ENCODE measurements around the gene VASP.
"Not testable (repeated sequence)": the region's sequence is repeated elsewhere in the genome, so short reads cannot be mapped to it uniquely, and the experiment has no call there.

VASP gene

DNA sequence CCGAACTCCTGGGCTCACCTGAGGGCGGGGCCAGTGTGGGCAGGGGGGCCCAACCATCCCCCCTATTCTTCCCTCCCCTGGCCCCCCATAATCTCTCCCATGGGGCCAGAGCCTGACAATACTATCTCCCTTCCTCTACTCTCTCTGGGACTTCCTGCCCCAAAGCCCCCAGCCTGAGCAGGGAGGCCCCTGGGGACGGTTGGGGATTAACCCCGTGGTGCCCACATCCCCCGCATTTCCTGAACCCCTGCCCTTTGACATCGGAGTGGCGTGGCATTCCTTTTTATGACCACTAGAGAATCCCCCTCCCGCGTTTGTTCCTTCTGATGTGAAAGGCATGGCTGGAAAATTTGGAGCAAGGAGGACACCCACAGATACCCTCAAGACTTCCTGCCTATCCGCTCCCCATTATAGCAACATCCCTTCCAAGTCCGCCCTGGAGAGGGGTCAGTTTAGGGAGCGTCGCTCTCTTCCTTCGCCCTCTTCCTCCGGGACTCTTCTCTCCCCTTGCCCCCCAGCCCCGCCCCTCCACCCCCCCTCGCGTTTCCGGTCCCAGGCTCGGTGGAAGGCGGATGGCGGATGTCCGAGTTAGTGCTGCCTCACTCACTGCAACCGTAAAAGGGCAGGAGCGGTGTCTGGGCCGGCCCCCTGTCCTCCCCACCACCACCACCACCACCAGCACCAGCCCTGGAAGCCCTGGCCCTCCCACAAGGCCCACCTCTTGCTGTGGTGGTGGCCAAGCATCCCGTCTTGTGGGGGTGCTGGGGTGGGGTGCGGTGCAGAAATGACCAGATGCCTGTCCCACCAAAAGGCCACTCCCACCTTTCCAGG, 1.8 kb downstream of the VASP start:
- peak; percentile 90 for DNase-seq (ENCODE audit: low spot score)
- in situ Hi-C loops (cut with MboI; ENCODE audit: low sequenced_read_pairs, unreplicated experiment) = no loop called here
- TF ChIP-seq, protein P1, sequence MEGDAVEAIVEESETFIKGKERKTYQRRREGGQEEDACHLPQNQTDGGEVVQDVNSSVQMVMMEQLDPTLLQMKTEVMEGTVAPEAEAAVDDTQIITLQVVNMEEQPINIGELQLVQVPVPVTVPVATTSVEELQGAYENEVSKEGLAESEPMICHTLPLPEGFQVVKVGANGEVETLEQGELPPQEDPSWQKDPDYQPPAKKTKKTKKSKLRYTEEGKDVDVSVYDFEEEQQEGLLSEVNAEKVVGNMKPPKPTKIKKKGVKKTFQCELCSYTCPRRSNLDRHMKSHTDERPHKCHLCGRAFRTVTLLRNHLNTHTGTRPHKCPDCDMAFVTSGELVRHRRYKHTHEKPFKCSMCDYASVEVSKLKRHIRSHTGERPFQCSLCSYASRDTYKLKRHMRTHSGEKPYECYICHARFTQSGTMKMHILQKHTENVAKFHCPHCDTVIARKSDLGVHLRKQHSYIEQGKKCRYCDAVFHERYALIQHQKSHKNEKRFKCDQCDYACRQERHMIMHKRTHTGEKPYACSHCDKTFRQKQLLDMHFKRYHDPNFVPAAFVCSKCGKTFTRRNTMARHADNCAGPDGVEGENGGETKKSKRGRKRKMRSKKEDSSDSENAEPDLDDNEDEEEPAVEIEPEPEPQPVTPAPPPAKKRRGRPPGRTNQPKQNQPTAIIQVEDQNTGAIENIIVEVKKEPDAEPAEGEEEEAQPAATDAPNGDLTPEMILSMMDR (IDR thresholded peaks at IDR 0.05; ENCODE audit: borderline replicate concordance, control extremely low read depth, extremely low read depth, insufficient read depth, missing control alignments) = no peak

DNA sequence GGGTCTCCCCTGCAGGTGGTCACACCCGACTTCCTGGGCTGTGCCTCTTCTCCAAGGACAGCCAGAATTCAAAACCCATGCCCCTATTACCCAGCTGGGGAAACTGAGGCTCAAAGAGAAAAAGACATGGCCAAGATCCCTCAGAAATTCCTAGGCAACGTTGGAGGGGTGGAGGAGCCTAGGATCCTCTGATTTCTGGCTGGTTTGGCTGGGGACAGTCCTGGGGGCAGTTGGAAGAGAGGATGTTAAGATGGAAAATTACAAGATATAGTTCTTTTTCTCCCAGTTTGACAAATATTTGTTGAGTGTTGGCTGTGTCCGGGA, 2.4 kb downstream of the VASP start:
- in situ Hi-C loops (cut with MboI; ENCODE audit: low sequenced_read_pairs, unreplicated experiment) = no loop called here
- DNase-seq (ENCODE audit: low spot score) = no peak
- TF ChIP-seq, protein P1 (IDR thresholded peaks at IDR 0.05; ENCODE audit: borderline replicate concordance, control extremely low read depth, extremely low read depth, insufficient read depth, missing control alignments) = no peak

DNA sequence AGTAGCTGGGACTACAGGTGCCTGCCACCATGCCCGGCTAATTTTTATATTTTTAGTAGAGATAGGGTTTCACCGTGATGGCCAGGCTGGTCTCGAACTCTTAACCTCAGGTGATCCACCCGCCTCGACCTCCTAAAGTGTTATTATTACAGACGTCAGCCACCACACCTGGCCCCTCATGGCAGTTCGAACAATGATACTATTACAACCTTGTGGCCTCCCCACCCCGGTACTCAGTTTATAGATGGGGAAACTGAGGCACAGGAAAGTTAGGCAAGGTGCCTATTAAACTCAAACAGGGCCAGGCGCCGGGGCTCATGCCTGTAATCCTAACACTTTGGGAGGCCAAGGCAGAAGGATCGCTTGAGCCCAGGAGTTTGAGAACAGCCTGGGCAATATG, 3.1 kb downstream of the VASP start:
- DNase-seq (ENCODE audit: low spot score); in situ Hi-C loops (cut with MboI; ENCODE audit: low sequenced_read_pairs, unreplicated experiment): not testable (repeated sequence)

DNA sequence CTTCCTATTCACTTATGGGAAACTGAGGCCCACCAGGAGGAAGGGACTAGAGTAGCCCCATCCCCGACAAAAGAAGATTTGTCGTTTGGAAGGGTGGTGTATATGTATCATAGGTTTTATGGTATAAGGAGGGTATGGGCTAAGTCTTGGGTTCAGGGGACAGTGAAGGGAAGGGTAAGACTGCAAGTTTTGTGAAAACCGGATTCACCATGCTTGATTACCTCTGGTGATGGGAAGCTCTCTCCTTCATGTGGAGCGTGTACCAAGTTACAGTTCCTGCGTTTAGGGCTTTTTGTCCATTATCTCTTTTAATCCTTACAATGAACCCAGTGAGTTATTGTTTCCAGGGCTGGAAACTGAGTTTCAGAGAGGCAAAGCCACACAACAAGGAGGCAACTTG, 3.8 kb downstream of the VASP start:
- DNase-seq (ENCODE audit: low spot score) = no peak
- in situ Hi-C loops (cut with MboI; ENCODE audit: low sequenced_read_pairs, unreplicated experiment) = no loop called here

DNA sequence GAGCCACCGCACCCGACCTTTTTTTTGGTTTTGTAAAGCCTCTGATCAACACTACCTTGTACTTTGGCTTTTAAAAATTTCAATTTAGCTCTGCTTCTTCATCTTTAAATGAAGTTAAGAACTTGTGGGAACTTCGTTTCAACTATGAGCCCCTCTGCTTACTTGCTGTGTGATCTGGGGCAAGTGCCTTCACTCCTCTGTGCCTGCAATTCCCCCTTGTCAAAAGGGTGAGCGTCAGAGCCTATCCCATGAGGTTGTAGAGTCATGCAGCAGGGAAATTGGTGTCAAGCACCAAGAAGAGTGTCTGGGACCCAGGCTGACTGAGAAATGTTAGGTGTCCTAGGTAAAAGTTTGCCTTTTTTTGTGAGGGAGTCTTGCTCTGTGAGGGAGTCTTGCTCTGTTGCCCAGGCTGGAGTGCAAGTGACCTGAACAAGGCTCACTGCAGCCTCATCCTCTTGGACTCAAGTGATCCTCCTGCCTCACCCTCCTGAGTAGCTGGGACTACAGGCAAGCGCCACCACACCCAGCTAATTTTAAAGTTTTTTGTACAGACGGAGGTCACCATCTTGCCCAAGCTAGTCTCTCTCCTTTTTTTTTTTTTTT, 5.7 kb downstream of the VASP start:
- TF ChIP-seq, protein P1 (IDR thresholded peaks at IDR 0.05; ENCODE audit: borderline replicate concordance, control extremely low read depth, extremely low read depth, insufficient read depth, missing control alignments) = no peak
- no peak for DNase-seq (ENCODE audit: low spot score)
- in situ Hi-C loops (cut with MboI; ENCODE audit: low sequenced_read_pairs, unreplicated experiment) = no loop called here

More for the DNA sequence above, 3.8 kb downstream of the VASP start:
- TF ChIP-seq, protein P1 (IDR thresholded peaks at IDR 0.05; ENCODE audit: borderline replicate concordance, control extremely low read depth, extremely low read depth, insufficient read depth, missing control alignments) = no peak

DNA sequence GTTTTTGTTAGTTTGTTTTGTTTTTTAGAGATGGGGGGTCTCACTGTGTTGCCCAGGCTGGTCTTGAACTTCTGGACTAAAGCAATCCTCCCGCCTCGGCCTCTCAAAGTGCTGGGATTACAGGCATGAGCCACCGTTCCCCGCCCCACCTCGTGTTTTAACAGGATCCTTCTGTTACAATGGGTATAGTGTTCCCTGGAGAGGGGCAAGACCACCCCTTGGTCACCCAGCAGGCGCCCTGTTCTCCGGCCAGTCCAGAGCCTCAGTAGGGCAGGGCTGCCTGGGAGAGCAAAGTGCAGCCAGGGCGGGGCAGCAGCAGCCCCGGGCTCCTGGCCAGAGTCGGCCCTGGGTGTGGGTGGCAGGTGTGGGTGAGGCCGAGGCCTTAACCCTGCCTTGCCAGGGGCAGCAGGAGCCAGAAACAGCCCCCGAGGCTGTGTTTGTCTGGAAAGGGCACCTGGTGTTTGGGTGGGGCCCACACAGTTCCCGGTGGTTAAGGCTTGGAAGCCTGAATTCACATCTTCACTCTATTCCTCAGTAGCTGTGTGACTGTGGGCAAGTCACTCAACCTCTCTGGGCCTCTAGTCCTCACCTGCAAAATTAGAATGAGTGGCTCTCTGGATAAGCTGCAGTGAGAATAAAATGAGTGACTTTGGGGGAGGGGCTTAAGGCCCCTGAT, 7.2 kb downstream of the VASP start:
- TF ChIP-seq, protein P1 (IDR thresholded peaks at IDR 0.05; ENCODE audit: borderline replicate concordance, control extremely low read depth, extremely low read depth, insufficient read depth, missing control alignments) = no peak
- no peak for DNase-seq (ENCODE audit: low spot score)
- in situ Hi-C loops (cut with MboI; ENCODE audit: low sequenced_read_pairs, unreplicated experiment) = no loop called here
